ENCODE measurements around the gene TMEM123.

TMEM123 gene

GRCh38 chr11:102485095-102485722 lies 32.6 kb upstream of the TMEM123 start:
- no peak for ATAC-seq
- TF ChIP-seq CREB5 (CRISPR knock-in tag; IDR thresholded peaks at IDR 0.05; ENCODE audit: low read depth), result no peak
- no peak for TF ChIP-seq CSDC2 (CRISPR knock-in tag; IDR thresholded peaks at IDR 0.05)
- TF ChIP-seq BACH2 (CRISPR knock-in tag; IDR thresholded peaks at IDR 0.05; ENCODE audit: borderline replicate concordance), result no peak
- TF ChIP-seq OSR1 (CRISPR knock-in tag; IDR thresholded peaks at IDR 0.05), result no peak
- no peak for TF ChIP-seq CSRNP3 (CRISPR knock-in tag; IDR thresholded peaks at IDR 0.05)
- TF ChIP-seq ISL1 (CRISPR knock-in tag; IDR thresholded peaks at IDR 0.05), result no peak
- no peak for TF ChIP-seq TCF4 (CRISPR knock-in tag; IDR thresholded peaks at IDR 0.05; ENCODE audit: borderline replicate concordance)
- TF ChIP-seq RARB (CRISPR knock-in tag; IDR thresholded peaks at IDR 0.05), result no peak
- TF ChIP-seq TOX (CRISPR knock-in tag; IDR thresholded peaks at IDR 0.05; ENCODE audit: borderline replicate concordance), result no peak

- TF ChIP-seq PATZ1 (CRISPR knock-in tag; IDR thresholded peaks at IDR 0.05; ENCODE audit: borderline replicate concordance), result no peak
- no peak for TF ChIP-seq CSRNP3 (CRISPR knock-in tag; IDR thresholded peaks at IDR 0.05)
- TF ChIP-seq BACH2 (CRISPR knock-in tag; IDR thresholded peaks at IDR 0.05; ENCODE audit: borderline replicate concordance), result no peak
- TF ChIP-seq GLIS3 (CRISPR knock-in tag; IDR thresholded peaks at IDR 0.05), result no peak
- no peak for TF ChIP-seq CSDC2 (CRISPR knock-in tag; IDR thresholded peaks at IDR 0.05)
- TF ChIP-seq CREB5 (CRISPR knock-in tag; IDR thresholded peaks at IDR 0.05; ENCODE audit: low read depth), result no peak
- no peak for TF ChIP-seq ARNTL (CRISPR knock-in tag; IDR thresholded peaks at IDR 0.05; ENCODE audit: borderline replicate concordance, low read depth)
- no peak for TF ChIP-seq ZFP3 (CRISPR knock-in tag; IDR thresholded peaks at IDR 0.05)
- no peak for TF ChIP-seq SNAI2 (CRISPR knock-in tag; IDR thresholded peaks at IDR 0.05)
- TF ChIP-seq ZNF70 (CRISPR knock-in tag; IDR thresholded peaks at IDR 0.05), result no peak
- ATAC-seq, result no peak
These were observed 29.9 kb upstream of the TMEM123 start for GRCh38 chr11:102482433-102482832.

- TF ChIP-seq ISL1 (CRISPR knock-in tag; IDR thresholded peaks at IDR 0.05) (no peak), TOX (CRISPR knock-in tag; IDR thresholded peaks at IDR 0.05; ENCODE audit: borderline replicate concordance) (no peak), ZNF70 (CRISPR knock-in tag; IDR thresholded peaks at IDR 0.05) (no peak), ESRRG (CRISPR knock-in tag; IDR thresholded peaks at IDR 0.05) (no peak), ZNF8 (CRISPR knock-in tag; IDR thresholded peaks at IDR 0.05) (no peak), ZC3H10 (CRISPR knock-in tag; IDR thresholded peaks at IDR 0.05) (no peak), ZFP3 (CRISPR knock-in tag; IDR thresholded peaks at IDR 0.05) (no peak), PATZ1 (CRISPR knock-in tag; IDR thresholded peaks at IDR 0.05; ENCODE audit: borderline replicate concordance) (no peak), CSDC2 (CRISPR knock-in tag; IDR thresholded peaks at IDR 0.05) (no peak), POU6F1 (CRISPR knock-in tag; IDR thresholded peaks at IDR 0.05; ENCODE audit: borderline replicate concordance, low read depth) (no peak), ZFP30 (CRISPR knock-in tag; IDR thresholded peaks at IDR 0.05) (no peak), GLIS3 (CRISPR knock-in tag; IDR thresholded peaks at IDR 0.05) (no peak), TSHZ2 (CRISPR knock-in tag; IDR thresholded peaks at IDR 0.05) (no peak), BACH2 (CRISPR knock-in tag; IDR thresholded peaks at IDR 0.05; ENCODE audit: borderline replicate concordance) (no peak)
- ATAC-seq, result no peak
These were observed 27.2 kb upstream of the TMEM123 start for GRCh38 chr11:102479733-102480132.
